Small intestine (tissue), 7 donors: ENCODE results near the gene EWSR1. TPM values are rescaled to one million over a fixed set of nuclear protein-coding genes. Genes with fewer than 3 reads are reported as not detected.

Experiments used
- DNase-seq, 2 donors: peaks; one replicate each; pipeline versions ENCODE4 v3.0.0 to v3.0.0-alpha.2; 2013
- FAIRE-seq: peaks from 2 replicates; lab custom pipeline; 2012; peaks lifted over from hg19 to GRCh38; lab: Jason Lieb, UNC
- H3K27ac ChIP-seq, 3 donors: one replicate each; pipeline ENCODE4 v1.5.1; 2013; ENCODE audit warnings: low read length in 2 of 3, mild to moderate bottlenecking in 2 of 3, control low read depth in 1 of 3, inconsistent platforms in 1 of 3, low read depth in 1 of 3, moderate library complexity in 1 of 3
- H3K27me3 ChIP-seq, 3 donors: one replicate each; pipeline ENCODE4 v1.6.1; 2013; ENCODE audit warnings: low read length in 3 of 3, inconsistent platforms in 1 of 3; ENCODE audit not compliant: control insufficient read depth in 3 of 3, insufficient read depth in 3 of 3
- H3K36me3 ChIP-seq, 3 donors: one replicate each; pipeline ENCODE4 v1.6.1; 2013; ENCODE audit warnings: low read length in 3 of 3, inconsistent platforms in 1 of 3, low read depth in 1 of 3, mild to moderate bottlenecking in 1 of 3, moderate library complexity in 1 of 3; ENCODE audit not compliant: control insufficient read depth in 3 of 3, insufficient read depth in 2 of 3
- H3K4me1 ChIP-seq, 3 donors: one replicate each; pipeline ENCODE4 v1.6.1; 2013; ENCODE audit warnings: low read length in 2 of 3, inconsistent platforms in 1 of 3, low read depth in 1 of 3, mild to moderate bottlenecking in 1 of 3, moderate library complexity in 1 of 3; ENCODE audit not compliant: control insufficient read depth in 3 of 3, insufficient read depth in 2 of 3
- H3K4me3 ChIP-seq, 3 donors: one replicate each; pipeline ENCODE4 v1.5.1; 2013; ENCODE audit warnings: low read length in 3 of 3, control low read depth in 1 of 3, inconsistent platforms in 1 of 3, low read depth in 1 of 3, mild to moderate bottlenecking in 1 of 3, moderate library complexity in 1 of 3
- H3K9me3 ChIP-seq, 2 donors: one replicate each; pipeline ENCODE4 v1.6.1; 2013; ENCODE audit warnings: low read depth in 1 of 2, low read length in 1 of 2; ENCODE audit not compliant: control insufficient read depth in 2 of 2, insufficient read depth in 1 of 2
- WGBS, 3 donors: extraction: QIAGEN DNeasy Blood & Tissue Kit; methylation state at CpG; one replicate each; pipeline ENCODE4 v1.1.7; 2013; 5-methylcytosine and 5-hydroxymethylcytosine counted together
- polyA plus RNA-seq, 4 donors: library from polyadenylated mRNA; stranded (reverse) in 3 of 4; unstranded in 1 of 4; fragments of 200-250 nt in 3 of 4; fragments of 120-200 nt in 1 of 4; gene quantifications; one replicate each; pipeline versions ENCODE4 v1.2.1 to v1.2.3, GENCODE V29; 2013
- donor health status: healthy with polysubstance abuse.
- donor health status: control.
- donor health status: control.
- donor health status: Bipolar disorder and iron deficiency.
- donor health status: healthy.

Gene EWSR1
- polyA plus RNA-seq, 4 donors: 145 to 245 (median 186) TPM

DNA sequence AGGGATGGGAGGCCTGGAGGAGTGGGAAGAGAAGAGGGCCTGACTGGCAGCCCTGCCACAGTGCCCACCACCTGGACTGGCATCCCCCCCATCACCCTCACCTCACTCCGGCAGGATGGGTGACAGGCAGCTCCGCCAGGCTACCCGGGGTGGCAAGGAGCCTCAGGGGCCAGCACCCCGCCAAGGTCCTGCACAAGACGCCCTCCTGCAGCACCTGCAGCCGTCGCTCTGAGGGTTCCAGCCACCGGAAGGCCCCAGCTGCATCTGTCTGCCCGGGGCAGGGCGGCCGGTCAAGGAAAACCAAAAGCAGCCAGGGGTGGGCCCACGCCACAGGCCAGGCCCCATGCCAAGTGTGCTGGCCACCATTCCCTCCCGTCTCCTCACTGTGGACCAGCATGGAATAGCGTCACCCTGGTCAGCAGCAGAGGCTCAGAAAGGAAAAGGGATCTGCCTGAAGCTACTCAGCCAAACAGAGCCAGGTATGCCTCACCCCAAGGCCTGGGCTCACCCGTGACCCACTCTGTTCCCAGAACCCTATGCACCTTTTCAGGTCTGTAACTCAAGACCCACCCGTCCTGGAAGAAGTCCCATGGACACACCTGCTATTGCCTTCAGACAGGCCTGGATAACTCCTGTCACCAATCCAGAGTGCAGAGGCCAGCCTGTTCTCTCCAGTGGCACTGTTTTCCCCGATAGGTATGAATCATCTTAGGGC is 7.3 kb upstream of the EWSR1 start:
- WGBS, 3 donors: 73 to 83% (median 75%) methylated on average over 13 to 17 of the region's 17 CpGs
- Histone ChIP-seq H3K27ac (no peak overlapping the region), H3K27me3 (no peaks in the 10 kb centered on the region), H3K36me3 (peaks cover 0 to 85% (median 3%) of the 10 kb centered on the region in 3 donors), H3K4me3 (no peak overlapping the region), H3K9me3 (no peaks in the 10 kb centered on the region), H3K4me1 (no peaks in the 10 kb centered on the region)
- peak in 1 of 2 donors; percentile 37 for DNase-seq
- no peak for FAIRE-seq

DNA sequence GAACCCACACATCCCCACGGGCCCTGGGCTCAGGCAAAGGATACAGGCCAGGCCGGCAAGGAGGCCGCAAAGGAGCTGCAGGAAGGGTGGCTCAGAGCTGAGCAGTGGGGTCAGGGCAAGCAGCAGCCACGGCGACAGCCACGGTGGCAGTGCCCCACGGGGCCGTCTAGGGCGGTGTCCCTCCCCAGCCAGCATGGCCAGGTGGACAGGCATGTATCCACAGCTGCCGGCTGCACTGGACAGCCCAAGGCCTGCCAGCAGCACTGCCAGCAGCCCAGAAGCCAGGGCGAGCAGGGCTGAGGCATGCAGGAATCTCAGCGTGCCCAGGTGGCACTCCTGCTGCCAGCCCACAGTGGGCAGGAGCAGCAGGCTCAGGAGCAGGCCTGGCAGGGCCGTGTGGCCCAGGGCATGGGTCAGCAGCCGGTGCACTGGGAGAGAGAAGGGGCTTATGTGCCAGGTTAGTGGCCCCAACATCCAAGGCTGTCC is 4.2 kb upstream of the EWSR1 start:
- no peak for FAIRE-seq
- 83 to 86% (median 84%) methylated on average over 11 to 14 of the region's 14 CpGs for WGBS, 3 donors
- Histone ChIP-seq H3K27me3 (no peaks in the 10 kb centered on the region), H3K4me1 (peaks cover 2 to 10% (median 3%) of the 10 kb centered on the region in 3 donors), H3K27ac (no peak overlapping the region), H3K36me3 (peaks cover 0 to 62% (median 3%) of the 10 kb centered on the region in 3 donors), H3K4me3 (no peak overlapping the region), H3K9me3 (no peaks in the 10 kb centered on the region)
- no peak for DNase-seq

DNA sequence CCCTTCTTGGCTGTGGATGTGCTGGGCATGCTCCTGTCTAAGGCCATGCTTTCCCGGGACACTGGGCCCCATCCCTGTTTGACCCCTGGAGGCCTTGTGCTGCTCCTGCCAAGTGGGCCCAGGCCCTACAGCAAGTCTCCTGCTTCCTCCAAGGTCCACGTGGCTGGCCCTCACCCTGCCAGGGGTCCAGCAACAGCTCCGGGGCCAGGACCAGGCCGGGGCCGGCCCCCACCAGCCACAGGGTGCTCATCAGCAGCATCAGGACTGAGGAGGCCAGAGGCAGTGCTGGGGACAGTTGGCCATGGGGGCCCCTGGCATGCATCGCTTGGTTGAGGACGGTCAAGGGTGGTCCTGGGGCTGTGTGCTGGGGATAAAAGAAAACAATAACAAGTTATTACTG is 2.8 kb upstream of the EWSR1 start:
- DNase-seq: no peak
- H3K36me3 ChIP-seq: peaks cover 0 to 48% (median 3%) of the 10 kb centered on the region in 3 donors
- FAIRE-seq: no peak
- no peak overlapping the region for H3K4me3 ChIP-seq
- no peak overlapping the region for H3K27ac ChIP-seq
- no peaks in the 10 kb centered on the region for H3K9me3 ChIP-seq
- H3K4me1 ChIP-seq: peaks cover 2 to 12% (median 3%) of the 10 kb centered on the region in 3 donors
- no peaks in the 10 kb centered on the region for H3K27me3 ChIP-seq
- 92 to 95% (median 94%) methylated on average over 7 of the region's 7 CpGs for WGBS, 3 donors

DNA sequence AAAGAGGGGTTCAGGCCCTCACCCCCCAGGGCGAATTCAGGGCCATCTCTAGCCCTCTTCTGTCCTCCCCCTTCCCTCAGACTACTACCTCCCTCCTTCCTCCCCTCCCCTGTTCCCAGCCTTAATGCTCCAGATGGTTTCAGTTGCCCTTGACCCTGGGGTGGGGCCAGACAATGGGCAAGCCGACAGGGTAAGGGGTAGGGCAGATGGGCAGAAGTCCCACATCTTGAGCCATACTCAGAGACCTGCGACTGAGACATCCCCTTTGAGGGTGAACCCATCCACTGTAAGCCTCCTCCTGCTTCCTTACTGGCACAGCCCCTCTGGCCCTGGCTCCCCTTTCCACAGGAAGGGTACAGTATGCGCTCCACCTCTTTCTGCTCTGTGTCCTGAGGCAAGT is 2.1 kb upstream of the EWSR1 start:
- H3K4me3 ChIP-seq: no peak overlapping the region
- peaks cover 2 to 15% (median 4%) of the 10 kb centered on the region in 3 donors for H3K4me1 ChIP-seq
- H3K27ac ChIP-seq: no peak overlapping the region
- no peaks in the 10 kb centered on the region for H3K9me3 ChIP-seq
- no peak for DNase-seq
- H3K36me3 ChIP-seq: peaks cover 0 to 43% (median 3%) of the 10 kb centered on the region in 3 donors
- H3K27me3 ChIP-seq: no peaks in the 10 kb centered on the region
- 41 to 66% (median 59%) methylated on average over 4 of the region's 4 CpGs for WGBS, 3 donors
- FAIRE-seq: no peak

DNA sequence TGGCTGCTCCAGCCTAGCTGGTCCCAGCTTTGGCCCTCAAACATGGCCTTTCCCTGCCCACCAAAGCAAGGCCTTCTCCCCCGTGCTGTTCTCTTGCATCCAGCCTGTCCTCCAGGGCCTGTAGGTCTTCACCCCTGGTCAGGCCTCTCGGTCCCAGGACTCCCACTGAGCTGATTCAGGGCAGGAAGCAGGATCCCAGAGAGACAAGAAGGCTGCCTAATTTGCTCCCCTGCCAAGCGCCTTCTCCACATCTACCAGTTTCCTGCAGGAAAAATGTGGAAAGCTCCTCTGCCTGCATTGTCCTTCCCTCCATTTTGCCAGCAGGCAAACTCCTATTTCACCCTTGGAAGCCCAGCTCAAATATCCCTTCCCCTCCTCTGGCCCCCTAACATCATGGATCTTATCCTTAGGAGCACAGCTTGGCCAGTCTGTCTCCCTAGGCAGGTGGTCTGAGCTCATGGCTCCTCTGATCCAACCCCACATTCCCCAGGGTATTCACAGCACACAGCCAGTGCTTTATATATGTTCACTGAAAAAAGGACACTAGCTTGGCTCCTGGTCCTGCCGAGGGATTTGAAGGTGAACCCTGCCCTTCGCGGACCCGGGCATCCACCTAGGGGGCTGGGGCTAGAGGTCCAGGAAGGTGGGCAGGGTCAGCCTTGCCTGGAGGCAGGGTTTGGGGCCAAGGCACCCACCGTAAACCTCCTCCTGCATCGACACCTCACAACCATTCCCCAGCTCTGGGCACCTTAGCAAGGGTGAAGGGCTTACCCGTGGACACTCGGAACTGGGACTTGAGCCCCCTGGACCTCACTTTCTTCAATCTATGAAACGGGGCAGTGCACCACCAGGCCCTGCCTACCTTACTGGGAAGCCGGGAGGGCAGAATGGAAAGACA is 1.3 kb upstream of the EWSR1 start:
- peaks cover 2 to 23% (median 11%) of the 10 kb centered on the region in 3 donors for H3K4me1 ChIP-seq
- FAIRE-seq: no peak
- H3K36me3 ChIP-seq: peaks cover 0 to 35% (median 3%) of the 10 kb centered on the region in 3 donors
- 18 to 24% (median 18%) methylated on average over 12 to 13 of the region's 13 CpGs for WGBS, 3 donors
- no peaks in the 10 kb centered on the region for H3K9me3 ChIP-seq
- H3K27ac ChIP-seq: peak overlapping the region in 2 of 3 donors; percentile 92 to 98
- H3K4me3 ChIP-seq: peak overlapping the region; percentile 70 to 98 (median 90)
- DNase-seq: no peak
- no peaks in the 10 kb centered on the region for H3K27me3 ChIP-seq

DNA sequence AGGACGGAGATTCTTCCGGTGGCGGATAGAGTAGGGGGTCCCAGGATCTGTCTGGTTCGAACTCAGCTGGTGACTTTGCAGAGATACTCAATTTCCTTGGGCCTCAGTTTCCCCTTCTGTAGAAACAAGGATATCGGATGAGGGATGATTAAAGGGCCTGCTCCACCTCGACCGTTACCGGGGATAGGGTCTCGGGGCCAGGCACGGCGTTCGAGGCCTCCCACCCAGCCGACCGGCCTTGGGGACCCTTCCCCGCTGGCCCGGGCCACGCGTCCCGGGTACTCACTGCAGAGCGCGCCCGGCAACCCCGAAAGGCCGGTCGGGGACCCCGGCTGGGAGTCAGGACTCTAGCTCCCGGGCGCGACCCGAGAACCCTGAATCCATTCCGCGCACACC is 608 bp upstream of the EWSR1 start:
- Histone ChIP-seq H3K4me3 (peak overlapping the region; percentile 70 to 98 (median 90)), H3K27ac (peak overlapping the region; percentile 24 to 98 (median 92)), H3K4me1 (peaks cover 2 to 28% (median 11%) of the 10 kb centered on the region in 3 donors), H3K9me3 (no peaks in the 10 kb centered on the region), H3K36me3 (peaks cover 0 to 34% (median 4%) of the 10 kb centered on the region in 3 donors), H3K27me3 (no peaks in the 10 kb centered on the region)
- DNase-seq (no peak), FAIRE-seq (no peak)
- WGBS, 3 donors: 0% methylated on average over 21 to 32 of the region's 32 CpGs

DNA sequence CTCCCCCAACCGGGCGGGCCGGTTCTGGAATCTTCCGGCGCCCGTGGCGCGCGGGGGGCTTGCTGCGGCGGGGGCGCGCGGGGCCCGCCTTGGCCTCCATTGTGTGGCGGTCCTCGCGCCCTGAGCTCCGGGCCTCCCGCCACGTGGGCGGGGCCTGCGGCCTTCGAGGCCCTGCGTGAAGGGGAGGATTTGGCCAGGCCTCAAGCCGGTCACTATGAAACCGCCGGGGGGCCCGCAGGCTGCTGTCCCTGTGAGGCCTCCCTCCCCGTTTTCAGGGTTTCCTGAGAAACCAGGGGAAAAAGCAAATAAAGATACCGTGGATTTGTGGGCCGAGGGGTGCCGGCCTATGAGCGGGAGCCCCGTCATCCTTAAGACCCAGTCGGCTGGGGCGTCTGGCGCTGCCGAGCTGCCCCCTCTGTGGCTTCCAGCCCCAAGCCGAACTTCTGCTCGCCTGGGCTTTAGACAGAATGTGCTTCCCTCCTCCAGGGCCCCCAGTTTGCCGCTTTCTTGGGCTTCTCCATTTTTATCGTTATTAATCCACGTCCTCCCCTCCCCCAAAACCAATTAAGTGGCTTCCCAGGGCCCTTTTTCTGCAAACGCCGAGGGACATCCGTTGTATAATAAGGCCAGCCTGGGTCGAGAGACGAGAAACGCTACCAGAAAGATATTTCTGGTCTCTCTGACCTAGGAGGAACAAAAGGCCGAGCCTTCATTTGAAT is 602 bp downstream of the EWSR1 start:
- WGBS, 3 donors: 0 to 1% (median 1%) methylated on average over 36 to 51 of the region's 51 CpGs
- peaks cover 2 to 33% (median 11%) of the 10 kb centered on the region in 3 donors for H3K4me1 ChIP-seq
- H3K27ac ChIP-seq: peak overlapping the region; percentile 89 to 98 (median 92)
- peak overlapping the region; percentile 70 to 98 (median 90) for H3K4me3 ChIP-seq
- peak; percentile 34 to 76 for DNase-seq
- no peaks in the 10 kb centered on the region for H3K9me3 ChIP-seq
- no peaks in the 10 kb centered on the region for H3K27me3 ChIP-seq
- H3K36me3 ChIP-seq: peaks cover 3 to 32% (median 7%) of the 10 kb centered on the region in 3 donors
- no peak for FAIRE-seq
